ENCODE measurements around the gene ZC3HAV1.
"Not testable (repeated sequence)": the region's sequence is repeated elsewhere in the genome, so short reads cannot be mapped to it uniquely, and the experiment has no call there.

Gene ZC3HAV1

DNA sequence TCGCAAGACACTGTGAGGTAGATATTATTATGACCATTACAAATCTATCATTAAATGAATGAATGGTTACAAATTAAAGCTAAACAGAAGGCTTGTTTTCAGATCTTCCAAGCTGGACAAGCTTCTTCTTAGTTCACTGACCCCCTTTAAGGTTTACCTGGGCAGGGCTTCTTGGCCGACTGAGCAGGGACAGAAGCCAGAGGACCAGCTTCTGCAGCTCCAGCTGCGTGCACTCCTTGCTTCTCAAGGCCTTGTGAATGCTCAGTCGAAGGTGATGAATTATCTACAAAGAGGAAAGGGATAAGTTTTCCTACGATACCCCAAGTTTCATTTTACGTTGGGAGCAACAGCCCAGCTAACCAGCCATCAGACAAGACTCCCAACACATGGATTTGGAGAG lies 83.0 kb downstream of the ZC3HAV1 start:
- 100% methylated on average over 5 of the region's 6 CpGs for WGBS (ENCODE audit: insufficient coverage)
- POLR2A ChIA-PET = no interaction called here
- H3K36me3 ChIP-seq (ENCODE audit: control insufficient read depth in 4 of 4, insufficient read depth in 4 of 4, low read length in 3 of 4) = peaks cover 28 to 62% (median 46%) of the 10 kb centered on the region in 4 experiments

DNA sequence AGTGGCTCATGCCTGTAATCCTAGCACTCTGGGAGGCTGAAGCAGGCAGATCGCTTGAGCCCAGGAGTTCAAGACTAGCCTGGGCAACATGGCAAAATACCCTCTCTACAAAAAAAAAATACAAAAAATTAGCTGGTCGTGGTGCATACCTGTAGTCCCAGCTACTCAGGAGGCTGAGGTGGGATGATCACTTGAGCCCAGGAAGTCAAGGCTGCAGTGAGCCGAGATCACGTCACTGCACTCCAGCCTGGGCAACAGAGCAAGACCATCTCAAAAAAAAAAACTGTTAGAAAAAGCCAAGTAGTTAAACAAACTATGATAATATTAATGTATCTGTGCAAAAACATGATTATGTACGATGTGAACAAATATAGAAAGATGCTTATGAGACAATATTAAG lies 83.7 kb downstream of the ZC3HAV1 start:
- H3K4me3 ChIP-seq (ENCODE audit: control insufficient read depth in 1 of 7, extremely low read depth in 1 of 7, insufficient read depth in 4 of 7, low read depth in 2 of 7, low read length in 6 of 7); H3K27me3 ChIP-seq (replicated peaks in 2 of 5; ENCODE audit: control insufficient read depth in 4 of 5, insufficient read depth in 5 of 5, low read length in 4 of 5); DNase-seq; POLR2A ChIA-PET; H3K9me3 ChIP-seq (ENCODE audit: control extremely low read depth in 1 of 5, control insufficient read depth in 4 of 5, insufficient read depth in 2 of 5, low read depth in 1 of 5, low read length in 4 of 5); H3K27ac ChIP-seq (ENCODE audit: insufficient read depth in 1 of 2, low read depth in 1 of 2, low read length in 2 of 2, poor library complexity in 1 of 2, severe bottlenecking in 2 of 2); H3K4me1 ChIP-seq (ENCODE audit: control extremely low read depth in 1 of 4, control insufficient read depth in 4 of 4, insufficient read depth in 4 of 4, low read length in 3 of 4): not testable (repeated sequence)
- WGBS (ENCODE audit: insufficient coverage) = 100% methylated on average over 1 of the region's 5 CpGs
- H3K36me3 ChIP-seq (ENCODE audit: control insufficient read depth in 4 of 4, insufficient read depth in 4 of 4, low read length in 3 of 4) = peaks cover 28 to 58% (median 43%) of the 10 kb centered on the region in 4 experiments
- CTCF ChIA-PET = interaction anchor here (1.9 to 5.3 kb wide), 2 partner anchors 9 to 41 kb away, joined by 3 to 39 read pairs; no protein-coding TSS in a partner anchor

More for the DNA sequence above, 83.0 kb downstream of the ZC3HAV1 start:
- Histone ChIP-seq H3K4me1 (ENCODE audit: control extremely low read depth in 1 of 4, control insufficient read depth in 4 of 4, insufficient read depth in 4 of 4, low read length in 3 of 4) (no peaks in the 10 kb centered on the region), H3K27ac (ENCODE audit: insufficient read depth in 1 of 2, low read depth in 1 of 2, low read length in 2 of 2, poor library complexity in 1 of 2, severe bottlenecking in 2 of 2) (no peak overlapping the region), H3K9me3 (ENCODE audit: control extremely low read depth in 1 of 5, control insufficient read depth in 4 of 5, insufficient read depth in 2 of 5, low read depth in 1 of 5, low read length in 4 of 5) (no peaks in the 10 kb centered on the region), H3K27me3 (replicated peaks in 2 of 5; ENCODE audit: control insufficient read depth in 4 of 5, insufficient read depth in 5 of 5, low read length in 4 of 5) (no peaks in the 10 kb centered on the region), H3K4me3 (ENCODE audit: control insufficient read depth in 1 of 7, extremely low read depth in 1 of 7, insufficient read depth in 4 of 7, low read depth in 2 of 7, low read length in 6 of 7) (no peak overlapping the region)
- DNase-seq = no peak
- CTCF ChIA-PET = interaction anchor here (5.3 kb wide), 1 partner anchor 9 kb away, joined by 39 read pairs; no protein-coding TSS in a partner anchor

DNA sequence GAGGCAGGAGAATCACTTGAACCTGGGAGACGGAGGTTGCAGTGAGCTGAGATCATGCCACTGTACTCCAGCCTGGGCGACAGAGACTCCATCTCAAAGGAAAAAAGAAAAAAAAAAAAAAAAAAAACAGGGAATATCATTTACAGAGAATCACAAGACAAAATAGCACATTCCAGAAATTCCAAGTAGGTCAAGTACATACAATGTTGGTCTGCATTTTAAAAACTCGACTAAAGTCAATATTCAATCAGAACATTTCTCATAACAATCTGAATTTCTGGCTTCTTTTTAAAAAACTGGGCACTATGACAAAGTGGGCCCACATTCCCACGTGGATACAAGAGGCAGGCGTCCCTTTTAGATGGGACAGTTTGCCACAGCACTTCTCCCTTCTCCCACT lies 86.4 kb downstream of the ZC3HAV1 start:
- DNase-seq = no peak
- Histone ChIP-seq H3K9me3 (ENCODE audit: control extremely low read depth in 1 of 5, control insufficient read depth in 4 of 5, insufficient read depth in 2 of 5, low read depth in 1 of 5, low read length in 4 of 5) (no peaks in the 10 kb centered on the region), H3K4me1 (ENCODE audit: control extremely low read depth in 1 of 4, control insufficient read depth in 4 of 4, insufficient read depth in 4 of 4, low read length in 3 of 4) (no peaks in the 10 kb centered on the region), H3K4me3 (ENCODE audit: control insufficient read depth in 1 of 7, extremely low read depth in 1 of 7, insufficient read depth in 4 of 7, low read depth in 2 of 7, low read length in 6 of 7) (no peak overlapping the region), H3K27ac (ENCODE audit: insufficient read depth in 1 of 2, low read depth in 1 of 2, low read length in 2 of 2, poor library complexity in 1 of 2, severe bottlenecking in 2 of 2) (no peak overlapping the region), H3K27me3 (replicated peaks in 2 of 5; ENCODE audit: control insufficient read depth in 4 of 5, insufficient read depth in 5 of 5, low read length in 4 of 5) (no peaks in the 10 kb centered on the region), H3K36me3 (ENCODE audit: control insufficient read depth in 4 of 4, insufficient read depth in 4 of 4, low read length in 3 of 4) (peaks cover 14 to 39% (median 24%) of the 10 kb centered on the region in 4 experiments)
- 100% methylated on average over 3 of the region's 5 CpGs for WGBS (ENCODE audit: insufficient coverage)
- CTCF ChIA-PET = interaction anchor here (0.9 kb wide), 1 partner anchor 50 kb away, joined by 4 read pairs; no protein-coding TSS in a partner anchor
- POLR2A ChIA-PET = no interaction called here

DNA sequence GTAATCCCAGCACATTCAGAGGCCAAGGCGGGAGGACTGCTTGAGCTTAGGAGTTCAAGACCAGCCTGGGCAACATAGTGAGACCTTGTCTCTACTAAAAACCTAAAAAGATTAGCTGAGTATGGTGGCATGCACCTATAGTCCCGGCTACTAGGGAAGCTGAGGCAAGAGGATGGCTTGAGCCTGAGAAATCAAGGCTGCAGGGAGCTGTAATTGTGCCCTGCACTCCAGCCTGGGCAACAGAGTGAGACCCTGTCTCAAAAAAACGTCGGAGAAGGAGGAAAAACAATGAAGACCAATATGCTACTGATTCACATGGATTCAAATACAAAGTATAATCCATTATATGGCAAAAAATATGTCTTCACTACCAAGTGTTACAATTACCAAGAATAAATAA lies 87.2 kb downstream of the ZC3HAV1 start:
- no peaks in the 10 kb centered on the region for H3K27me3 ChIP-seq (replicated peaks in 2 of 5; ENCODE audit: control insufficient read depth in 4 of 5, insufficient read depth in 5 of 5, low read length in 4 of 5)
- POLR2A ChIA-PET = no interaction called here
- H3K4me1 ChIP-seq (ENCODE audit: control extremely low read depth in 1 of 4, control insufficient read depth in 4 of 4, insufficient read depth in 4 of 4, low read length in 3 of 4) = no peaks in the 10 kb centered on the region
- no peak for DNase-seq
- no peak overlapping the region for H3K4me3 ChIP-seq (ENCODE audit: control insufficient read depth in 1 of 7, extremely low read depth in 1 of 7, insufficient read depth in 4 of 7, low read depth in 2 of 7, low read length in 6 of 7)
- H3K27ac ChIP-seq (ENCODE audit: insufficient read depth in 1 of 2, low read depth in 1 of 2, low read length in 2 of 2, poor library complexity in 1 of 2, severe bottlenecking in 2 of 2) = no peak overlapping the region
- H3K9me3 ChIP-seq (ENCODE audit: control extremely low read depth in 1 of 5, control insufficient read depth in 4 of 5, insufficient read depth in 2 of 5, low read depth in 1 of 5, low read length in 4 of 5) = no peaks in the 10 kb centered on the region
- 75% methylated on average over 2 of the region's 4 CpGs for WGBS (ENCODE audit: insufficient coverage)
- CTCF ChIA-PET = interaction anchor here (0.9 to 1.6 kb wide), 2 partner anchors 50 to 105 kb away, joined by 4 to 6 read pairs; no protein-coding TSS in a partner anchor
- peaks cover 12 to 37% (median 21%) of the 10 kb centered on the region in 4 experiments for H3K36me3 ChIP-seq (ENCODE audit: control insufficient read depth in 4 of 4, insufficient read depth in 4 of 4, low read length in 3 of 4)

DNA sequence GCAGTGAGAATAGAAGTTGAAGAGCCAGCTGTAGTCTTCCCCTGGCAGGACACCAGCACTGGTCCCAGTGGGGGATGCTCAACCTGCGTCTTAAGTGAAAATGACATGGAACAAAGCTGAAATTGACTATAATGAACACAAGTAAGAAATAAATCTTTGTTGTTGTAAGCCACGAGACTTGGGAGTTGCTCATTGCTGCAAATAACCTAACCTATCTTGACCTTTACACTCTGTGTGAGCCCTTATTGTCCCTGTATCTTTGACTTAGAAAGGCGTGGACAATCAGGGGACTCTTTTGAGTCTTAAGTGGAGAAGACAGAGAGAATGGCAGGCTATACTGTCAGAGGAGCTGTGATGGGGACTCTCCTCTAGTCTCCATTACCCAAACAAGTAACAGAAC lies 90.6 kb downstream of the ZC3HAV1 start:
- Histone ChIP-seq H3K27ac (ENCODE audit: insufficient read depth in 1 of 2, low read depth in 1 of 2, low read length in 2 of 2, poor library complexity in 1 of 2, severe bottlenecking in 2 of 2) (no peak overlapping the region), H3K4me1 (ENCODE audit: control extremely low read depth in 1 of 4, control insufficient read depth in 4 of 4, insufficient read depth in 4 of 4, low read length in 3 of 4) (no peaks in the 10 kb centered on the region), H3K27me3 (replicated peaks in 2 of 5; ENCODE audit: control insufficient read depth in 4 of 5, insufficient read depth in 5 of 5, low read length in 4 of 5) (peaks cover 0 to 2% (median 0%) of the 10 kb centered on the region in 5 experiments), H3K36me3 (ENCODE audit: control insufficient read depth in 4 of 4, insufficient read depth in 4 of 4, low read length in 3 of 4) (peaks cover 0 to 13% (median 9%) of the 10 kb centered on the region in 4 experiments), H3K4me3 (ENCODE audit: control insufficient read depth in 1 of 7, extremely low read depth in 1 of 7, insufficient read depth in 4 of 7, low read depth in 2 of 7, low read length in 6 of 7) (no peak overlapping the region), H3K9me3 (ENCODE audit: control extremely low read depth in 1 of 5, control insufficient read depth in 4 of 5, insufficient read depth in 2 of 5, low read depth in 1 of 5, low read length in 4 of 5) (no peaks in the 10 kb centered on the region)
- POLR2A ChIA-PET = no interaction called here
- CTCF ChIA-PET = interaction anchor here (0.7 to 5.5 kb wide), 11 partner anchors 9 to 281 kb away, joined by 3 to 49 read pairs (median 3); no protein-coding TSS in a partner anchor
- no peak for DNase-seq
- WGBS (ENCODE audit: insufficient coverage) = no CpG with 5 or more reads among the region's 3 CpGs

DNA sequence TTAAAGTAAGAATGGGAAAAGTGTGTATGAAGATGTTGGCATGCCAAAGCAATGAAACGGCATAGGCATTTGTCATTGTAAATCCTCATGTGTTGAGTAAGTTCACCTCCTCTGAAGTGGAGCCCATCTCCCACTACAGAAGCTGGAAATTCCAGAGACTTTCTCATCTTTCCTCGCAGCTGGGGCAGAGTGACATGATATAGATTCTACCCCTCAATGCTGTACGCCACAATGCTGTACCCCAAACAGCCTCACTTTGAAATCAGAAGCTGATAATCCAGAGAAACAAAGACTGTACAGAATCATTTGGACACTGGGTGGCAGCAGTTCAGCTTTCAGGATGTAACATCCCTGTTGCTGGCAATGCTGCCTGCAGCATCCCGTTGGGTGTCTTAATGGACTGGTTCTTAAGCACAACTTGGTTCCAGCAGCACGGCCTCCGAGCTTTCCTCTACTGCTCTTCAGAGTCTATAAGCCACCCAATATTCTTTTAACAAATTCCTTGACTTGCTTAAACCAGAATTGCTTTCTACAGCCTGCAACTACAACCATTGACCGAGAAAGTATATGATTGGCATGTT lies 92.5 kb downstream of the ZC3HAV1 start:
- H3K4me1 ChIP-seq (ENCODE audit: control extremely low read depth in 1 of 4, control insufficient read depth in 4 of 4, insufficient read depth in 4 of 4, low read length in 3 of 4) = no peaks in the 10 kb centered on the region
- 20% methylated on average over 5 of the region's 7 CpGs for WGBS (ENCODE audit: insufficient coverage)
- POLR2A ChIA-PET = no interaction called here
- peak; percentile 69 to 79 (median 78) for DNase-seq
- CTCF ChIA-PET = interaction anchor here (0.6 to 5.5 kb wide), 21 partner anchors 8 to 287 kb away, joined by 3 to 49 read pairs (median 4); no protein-coding TSS in a partner anchor
- H3K4me3 ChIP-seq (ENCODE audit: control insufficient read depth in 1 of 7, extremely low read depth in 1 of 7, insufficient read depth in 4 of 7, low read depth in 2 of 7, low read length in 6 of 7) = no peak overlapping the region
- no peaks in the 10 kb centered on the region for H3K36me3 ChIP-seq (ENCODE audit: control insufficient read depth in 4 of 4, insufficient read depth in 4 of 4, low read length in 3 of 4)
- H3K9me3 ChIP-seq (ENCODE audit: control extremely low read depth in 1 of 5, control insufficient read depth in 4 of 5, insufficient read depth in 2 of 5, low read depth in 1 of 5, low read length in 4 of 5) = no peaks in the 10 kb centered on the region
- no peak overlapping the region for H3K27ac ChIP-seq (ENCODE audit: insufficient read depth in 1 of 2, low read depth in 1 of 2, low read length in 2 of 2, poor library complexity in 1 of 2, severe bottlenecking in 2 of 2)
- H3K27me3 ChIP-seq (replicated peaks in 2 of 5; ENCODE audit: control insufficient read depth in 4 of 5, insufficient read depth in 5 of 5, low read length in 4 of 5) = peaks cover 0 to 2% (median 0%) of the 10 kb centered on the region in 5 experiments

DNA sequence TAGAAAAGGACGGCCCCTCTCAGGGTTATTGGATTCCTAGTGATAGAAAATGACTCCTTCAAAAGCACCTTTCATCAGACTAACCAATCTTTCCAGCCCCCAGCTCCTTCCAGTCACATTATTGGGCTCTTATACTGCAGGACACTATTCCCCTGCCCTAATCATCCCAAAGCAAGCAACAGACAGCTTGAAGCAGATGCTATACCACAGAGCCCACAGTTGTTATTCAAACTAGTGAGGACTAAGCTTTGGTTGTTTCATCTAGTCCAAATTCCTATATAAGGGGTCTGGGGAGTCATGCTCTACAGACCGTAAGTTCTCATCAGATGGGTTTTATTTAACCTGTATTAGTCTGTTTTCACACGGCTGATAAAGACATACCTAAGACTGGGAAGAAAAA lies 98.1 kb downstream of the ZC3HAV1 start:
- POLR2A ChIA-PET = no interaction called here
- 100% methylated on average over 2 of the region's 3 CpGs for WGBS (ENCODE audit: insufficient coverage)
- CTCF ChIA-PET = interaction anchor here (0.9 to 1.1 kb wide), 2 partner anchors 64 to 214 kb away, joined by 3 read pairs; no protein-coding TSS in a partner anchor
- Histone ChIP-seq H3K9me3 (ENCODE audit: control extremely low read depth in 1 of 5, control insufficient read depth in 4 of 5, insufficient read depth in 2 of 5, low read depth in 1 of 5, low read length in 4 of 5) (no peaks in the 10 kb centered on the region), H3K4me1 (ENCODE audit: control extremely low read depth in 1 of 4, control insufficient read depth in 4 of 4, insufficient read depth in 4 of 4, low read length in 3 of 4) (no peaks in the 10 kb centered on the region), H3K4me3 (ENCODE audit: control insufficient read depth in 1 of 7, extremely low read depth in 1 of 7, insufficient read depth in 4 of 7, low read depth in 2 of 7, low read length in 6 of 7) (no peak overlapping the region), H3K36me3 (ENCODE audit: control insufficient read depth in 4 of 4, insufficient read depth in 4 of 4, low read length in 3 of 4) (no peaks in the 10 kb centered on the region), H3K27me3 (replicated peaks in 2 of 5; ENCODE audit: control insufficient read depth in 4 of 5, insufficient read depth in 5 of 5, low read length in 4 of 5) (peaks cover 0 to 2% (median 0%) of the 10 kb centered on the region in 5 experiments), H3K27ac (ENCODE audit: insufficient read depth in 1 of 2, low read depth in 1 of 2, low read length in 2 of 2, poor library complexity in 1 of 2, severe bottlenecking in 2 of 2) (no peak overlapping the region)
- no peak for DNase-seq

Measured in common myeloid progenitor, CD34-positive (primary cell).